HepG2 (cell line): ENCODE results near the gene KDM7A.

Source experiments
- CTCF ChIP-seq: sonication (generic); formaldehyde crosslinking; IDR thresholded peaks from 2 replicates; pipeline ENCODE4 v1.5.0; 2020; ENCODE audit warnings: mild to moderate bottlenecking, missing genetic modification reagents, moderate library complexity
- SP2 ChIP-seq: sonication (generic); formaldehyde crosslinking; IDR thresholded peaks from 2 replicates; pipeline ENCODE4 v1.5.1; 2020; ENCODE audit warnings: mild to moderate bottlenecking, missing genetic modification reagents

- TF ChIP-seq SP2 (CRISPR knock-in tag): no peak
- no peak for TF ChIP-seq CTCF (CRISPR knock-in tag)
These were observed 35.5 kb upstream of the KDM7A start for GRCh38 chr7:140212100-140212881.
